ENCODE data around the gene ARSJ.

ARSJ gene

GRCh38 chr4:113996599-113997177 lies 17.2 kb upstream of the ARSJ start:
- H3K4me1 ChIP-seq (ENCODE audit: low read length): no peaks in the 10 kb centered on the region
- H3K9ac ChIP-seq (ENCODE audit: low read length): no peak overlapping the region
- no peak for DNase-seq
- no peaks in the 10 kb centered on the region for H3K79me2 ChIP-seq (ENCODE audit: low read length)
- no peak overlapping the region for H2AFZ ChIP-seq (ENCODE audit: low read length)
- no peak overlapping the region for H3K4me3 ChIP-seq (ENCODE audit: low read length)
- no peaks in the 10 kb centered on the region for H3K9me3 ChIP-seq (replicated peaks; ENCODE audit: insufficient read depth, low read length)
- H3K4me2 ChIP-seq (ENCODE audit: low read depth, low read length): no peak overlapping the region
- no peaks in the 10 kb centered on the region for H3F3A ChIP-seq (ENCODE audit: insufficient read depth, low read length)
- H4K20me1 ChIP-seq (ENCODE audit: insufficient read depth, low read length): no peaks in the 10 kb centered on the region
- TF ChIP-seq EZH2 (optimal IDR thresholded peaks at IDR 0.05; ENCODE audit: low read depth, low read length): no peak
- no peak for TF ChIP-seq CTCF (IDR thresholded peaks at IDR 0.05; ENCODE audit: low read length)
- no peak for TF ChIP-seq EZH2phosphoT487 (IDR thresholded peaks at IDR 0.05; ENCODE audit: low read length)
- no peaks in the 10 kb centered on the region for H3K9me2 ChIP-seq (replicated peaks; ENCODE audit: insufficient read depth, low read length)
- no peaks in the 10 kb centered on the region for H3K36me3 ChIP-seq (replicated peaks; ENCODE audit: insufficient read depth, low read length)
- H3K27ac ChIP-seq (ENCODE audit: low read length): no peak overlapping the region
- no peaks in the 10 kb centered on the region for H3K27me3 ChIP-seq (replicated peaks; ENCODE audit: insufficient read depth, low read length)

- H3F3A ChIP-seq (ENCODE audit: insufficient read depth, low read length): no peaks in the 10 kb centered on the region
- no peak for DNase-seq
- H3K27ac ChIP-seq (ENCODE audit: low read length): no peak overlapping the region
- no peaks in the 10 kb centered on the region for H4K20me1 ChIP-seq (ENCODE audit: insufficient read depth, low read length)
- no peak overlapping the region for H3K4me3 ChIP-seq (ENCODE audit: low read length)
- H2AFZ ChIP-seq (ENCODE audit: low read length): no peak overlapping the region
- TF ChIP-seq EZH2phosphoT487 (IDR thresholded peaks at IDR 0.05; ENCODE audit: low read length) (no peak), EZH2 (optimal IDR thresholded peaks at IDR 0.05; ENCODE audit: low read depth, low read length) (no peak), CTCF (IDR thresholded peaks at IDR 0.05; ENCODE audit: low read length) (no peak)
- H3K36me3 ChIP-seq (replicated peaks; ENCODE audit: insufficient read depth, low read length): no peaks in the 10 kb centered on the region
- no peaks in the 10 kb centered on the region for H3K4me1 ChIP-seq (ENCODE audit: low read length)
- no peak overlapping the region for H3K4me2 ChIP-seq (ENCODE audit: low read depth, low read length)
- H3K9ac ChIP-seq (ENCODE audit: low read length): no peak overlapping the region
- no peaks in the 10 kb centered on the region for H3K9me3 ChIP-seq (replicated peaks; ENCODE audit: insufficient read depth, low read length)
- no peaks in the 10 kb centered on the region for H3K9me2 ChIP-seq (replicated peaks; ENCODE audit: insufficient read depth, low read length)
- H3K27me3 ChIP-seq (replicated peaks; ENCODE audit: insufficient read depth, low read length): no peaks in the 10 kb centered on the region
- H3K79me2 ChIP-seq (ENCODE audit: low read length): no peaks in the 10 kb centered on the region
Measured at GRCh38 chr4:113993887-113994286, 14.4 kb upstream of the ARSJ start.

- H3F3A ChIP-seq (ENCODE audit: insufficient read depth, low read length): no peaks in the 10 kb centered on the region
- no peaks in the 10 kb centered on the region for H3K79me2 ChIP-seq (ENCODE audit: low read length)
- H2AFZ ChIP-seq (ENCODE audit: low read length): no peak overlapping the region
- H3K4me1 ChIP-seq (ENCODE audit: low read length): no peaks in the 10 kb centered on the region
- H3K9me3 ChIP-seq (replicated peaks; ENCODE audit: insufficient read depth, low read length): no peaks in the 10 kb centered on the region
- no peak for TF ChIP-seq EZH2phosphoT487 (IDR thresholded peaks at IDR 0.05; ENCODE audit: low read length)
- no peak for TF ChIP-seq CTCF (IDR thresholded peaks at IDR 0.05; ENCODE audit: low read length)
- no peak for TF ChIP-seq EZH2 (optimal IDR thresholded peaks at IDR 0.05; ENCODE audit: low read depth, low read length)
- H3K27ac ChIP-seq (ENCODE audit: low read length): no peak overlapping the region
- H3K9me2 ChIP-seq (replicated peaks; ENCODE audit: insufficient read depth, low read length): no peaks in the 10 kb centered on the region
- no peaks in the 10 kb centered on the region for H3K36me3 ChIP-seq (replicated peaks; ENCODE audit: insufficient read depth, low read length)
- H3K4me2 ChIP-seq (ENCODE audit: low read depth, low read length): no peak overlapping the region
- no peak overlapping the region for H3K4me3 ChIP-seq (ENCODE audit: low read length)
- no peak overlapping the region for H3K9ac ChIP-seq (ENCODE audit: low read length)
- no peaks in the 10 kb centered on the region for H4K20me1 ChIP-seq (ENCODE audit: insufficient read depth, low read length)
- no peaks in the 10 kb centered on the region for H3K27me3 ChIP-seq (replicated peaks; ENCODE audit: insufficient read depth, low read length)
- no peak for DNase-seq
Measured at GRCh38 chr4:113990886-113991285, 11.4 kb upstream of the ARSJ start.
